Heart left ventricle (tissue), 13 donors: ENCODE data around the gene VPS54.

ENCODE experiments used
- CTCF ChIP-seq, 12 donors: fragments of 200-600 bp; sonication (generic) in 4 of 12; IDR thresholded peaks; one replicate each; pipeline versions ENCODE4 v1.5.0 to v1.8.0; 2018 to 2022; ENCODE audit warnings: antibody characterized with exemption in 12 of 12, mild to moderate bottlenecking in 5 of 12
- POLR2A ChIP-seq, 2 donors: fragments of 450-650 bp; IDR thresholded peaks; one replicate each; pipeline ENCODE4 v1.6.1; 2017; ENCODE audit warnings: antibody characterized with exemption in 2 of 2, mild to moderate bottlenecking in 2 of 2, moderate library complexity in 2 of 2
- donor health status: ischemic (EF 13 %, LVEDD 7.1; RV severe dilation, severe dysfunction).
- donor health status: DM: no; HTN: yes; CAD: no.
- donor health status: DM: no; HTN: no; CAD: no.
- donor health status: ischemic (EF 25% LVEDD 6.9; RV normal size, moderate dysfunction).
- donor health status: ischemic (EF 25% LVEDD 5.7; RV mildly dilated, moderate dysfunction).
- donor health status: ischemic (EF 35%, LVEDD 5.7; RV mildly dilated, moderate dysfunction).
- donor health status: nonischemic (EF 11% LVEDD 7.7; RV severe dilation, severe dysfunction).
- donor health status: DM: yes; HTN: yes; CAD: no.
- donor health status: PGD.
- donor health status: ischemic (EF 29% LVEDD 5.4; RV normal size, mild dysfunction).
- donor health status: nonischemic (EF 23%, LVEDD 6.1; RV moderate dilation, normal function).

- TF ChIP-seq CTCF (IDR thresholded peaks at IDR 0.05) (no peak), POLR2A (IDR thresholded peaks at IDR 0.05) (no peak)
These were observed 43.1 kb downstream of the VPS54 start for GRCh38 chr2:63976125-63976510.
